ENCODE results near the gene CYB561.

The CYB561 gene

DNA sequence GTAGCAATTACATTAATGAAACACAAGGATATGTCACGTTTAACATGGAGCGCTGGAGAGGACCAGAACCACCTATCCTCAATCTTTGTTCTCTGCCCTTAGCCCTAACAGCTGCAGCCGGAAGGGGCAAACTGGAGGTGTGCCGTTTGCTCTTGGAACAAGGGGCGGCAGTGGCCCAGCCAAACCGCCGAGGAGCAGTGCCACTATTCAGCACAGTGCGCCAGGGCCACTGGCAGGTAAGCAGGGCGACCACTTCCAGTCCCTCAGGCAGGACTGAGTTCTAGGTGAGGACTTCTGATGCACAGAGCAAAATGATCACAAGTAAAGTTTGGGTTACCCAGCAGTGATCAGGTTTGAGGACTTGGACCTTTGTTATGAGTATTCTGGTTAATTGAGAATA lies 41.1 kb downstream of the CYB561 start:
- Mint-ChIP-seq H3K4me1 (ENCODE audit: low read depth) (peaks cover 2% of the 10 kb centered on the region), H3K4me3 (no peak overlapping the region), H3K27ac (no peak overlapping the region), H3K27me3 (ENCODE audit: low read depth) (peaks cover 5% of the 10 kb centered on the region), H3K36me3 (ENCODE audit: low read depth) (no peaks in the 10 kb centered on the region), H3K9me3 (no peaks in the 10 kb centered on the region)

GRCh38 chr17:63402431-63403212 lies 43.5 kb downstream of the CYB561 start:
- Mint-ChIP-seq H3K9me3 (no peaks in the 10 kb centered on the region), H3K27me3 (ENCODE audit: low read depth) (peaks cover 5% of the 10 kb centered on the region), H3K27ac (no peak overlapping the region), H3K36me3 (ENCODE audit: low read depth) (no peaks in the 10 kb centered on the region), H3K4me3 (no peak overlapping the region), H3K4me1 (ENCODE audit: low read depth) (peaks cover 7% of the 10 kb centered on the region)

- H3K27me3 Mint-ChIP-seq (ENCODE audit: low read depth) = peaks cover 5% of the 10 kb centered on the region
- H3K4me3 Mint-ChIP-seq = no peak overlapping the region
- no peaks in the 10 kb centered on the region for H3K36me3 Mint-ChIP-seq (ENCODE audit: low read depth)
- H3K27ac Mint-ChIP-seq = no peak overlapping the region
- H3K4me1 Mint-ChIP-seq (ENCODE audit: low read depth) = peaks cover 5% of the 10 kb centered on the region
- H3K9me3 Mint-ChIP-seq = no peaks in the 10 kb centered on the region
These were observed 46.2 kb downstream of the CYB561 start for GRCh38 chr17:63399856-63400255.

DNA sequence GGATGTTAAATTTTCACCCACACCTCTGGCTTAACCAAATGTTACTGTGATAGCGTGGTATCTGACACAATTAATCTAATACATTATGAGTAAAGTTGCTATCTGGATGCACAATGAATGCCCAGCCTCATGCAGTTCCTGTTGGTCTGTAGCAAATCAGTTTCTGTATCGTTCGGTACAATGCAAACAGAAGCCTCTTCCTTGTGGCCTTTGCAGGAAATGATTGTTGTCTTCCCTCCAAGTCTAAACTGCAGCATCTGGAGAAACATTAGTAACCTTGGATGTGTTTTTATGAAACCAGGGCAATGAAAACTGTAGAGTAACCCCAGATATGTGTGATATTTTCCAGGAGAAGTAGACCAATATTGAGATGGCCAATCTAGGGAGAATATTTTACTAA lies 46.8 kb downstream of the CYB561 start:
- Mint-ChIP-seq H3K27ac (no peak overlapping the region), H3K4me1 (ENCODE audit: low read depth) (peaks cover 5% of the 10 kb centered on the region), H3K27me3 (ENCODE audit: low read depth) (peaks cover 5% of the 10 kb centered on the region), H3K36me3 (ENCODE audit: low read depth) (no peaks in the 10 kb centered on the region), H3K9me3 (no peaks in the 10 kb centered on the region), H3K4me3 (no peak overlapping the region)

- H3K4me1 Mint-ChIP-seq (ENCODE audit: low read depth) = peaks cover 5% of the 10 kb centered on the region
- H3K27ac Mint-ChIP-seq = no peak overlapping the region
- H3K9me3 Mint-ChIP-seq = no peaks in the 10 kb centered on the region
- no peaks in the 10 kb centered on the region for H3K36me3 Mint-ChIP-seq (ENCODE audit: low read depth)
- H3K27me3 Mint-ChIP-seq (ENCODE audit: low read depth) = peaks cover 5% of the 10 kb centered on the region
- H3K4me3 Mint-ChIP-seq = no peak overlapping the region
These were observed 47.4 kb downstream of the CYB561 start for GRCh38 chr17:63398680-63399079.

- peaks cover 5% of the 10 kb centered on the region for H3K4me1 Mint-ChIP-seq (ENCODE audit: low read depth)
- H3K27ac Mint-ChIP-seq = no peak overlapping the region
These were observed 50.9 kb downstream of the CYB561 start for GRCh38 chr17:63395075-63395805.

GRCh38 chr17:63390090-63390489 lies 56.0 kb downstream of the CYB561 start:
- Mint-ChIP-seq H3K4me3 (no peak overlapping the region), H3K4me1 (ENCODE audit: low read depth) (no peaks in the 10 kb centered on the region), H3K27me3 (ENCODE audit: low read depth) (no peaks in the 10 kb centered on the region), H3K27ac (no peak overlapping the region), H3K36me3 (ENCODE audit: low read depth) (no peaks in the 10 kb centered on the region), H3K9me3 (no peaks in the 10 kb centered on the region)

More at GRCh38 chr17:63395075-63395805, 50.9 kb downstream of the CYB561 start:
- no peaks in the 10 kb centered on the region for H3K27me3 Mint-ChIP-seq (ENCODE audit: low read depth)
- no peaks in the 10 kb centered on the region for H3K9me3 Mint-ChIP-seq
- no peak overlapping the region for H3K4me3 Mint-ChIP-seq
- H3K36me3 Mint-ChIP-seq (ENCODE audit: low read depth) = no peaks in the 10 kb centered on the region

GRCh38 chr17:63387656-63388340 lies 58.3 kb downstream of the CYB561 start:
- Mint-ChIP-seq H3K27me3 (ENCODE audit: low read depth) (peaks cover 5% of the 10 kb centered on the region), H3K4me1 (ENCODE audit: low read depth) (no peaks in the 10 kb centered on the region), H3K36me3 (ENCODE audit: low read depth) (no peaks in the 10 kb centered on the region), H3K27ac (no peak overlapping the region), H3K9me3 (no peaks in the 10 kb centered on the region), H3K4me3 (no peak overlapping the region)

- Mint-ChIP-seq H3K27me3 (ENCODE audit: low read depth) (peaks cover 9% of the 10 kb centered on the region), H3K4me1 (ENCODE audit: low read depth) (no peaks in the 10 kb centered on the region), H3K36me3 (ENCODE audit: low read depth) (peaks cover 1% of the 10 kb centered on the region), H3K27ac (no peak overlapping the region), H3K9me3 (peaks cover 5% of the 10 kb centered on the region), H3K4me3 (no peak overlapping the region)
These were observed 63.3 kb downstream of the CYB561 start for GRCh38 chr17:63382826-63383225.

Data from T-helper 1 cell treated with Interleukin-12 subunit alpha and Interleukin-12 subunit beta and Interleukin-4 antibody, amounts not matched to agents 30 μg/mL and 1 μg/mL, for 36 hours (primary cell).